Frontal cortex (tissue), 4 donors: Measurements from ENCODE around the gene POT1. TPM values are rescaled to one million over a fixed set of nuclear protein-coding genes. Genes with fewer than 3 reads are reported as not detected.

ENCODE experiments used
- DNase-seq, 2 donors: peaks; one replicate each; pipeline ENCODE4 v3.0.0; 2012; ENCODE audit warnings: low spot score in 2 of 2
- FAIRE-seq: peaks from 2 replicates; lab custom pipeline; 2012; peaks lifted over from hg19 to GRCh38; lab: Jason Lieb, UNC
- total RNA-seq: library from RNA; depleted of rRNA; stranded (reverse); fragments of >200 nt; gene quantifications from one replicate; pipeline ENCODE4 v1.2.3, GENCODE V29; 2014
- donor health status: control.
- donor health status: control.
- donor health status: control.

Gene POT1
- total RNA-seq, 1 donor from 2014 or later: 48.5 TPM

- FAIRE-seq: no peak
- no peak for DNase-seq
These were observed 15.3 kb downstream of the POT1 start for GRCh38 chr7:124914298-124914697.

- no peak for DNase-seq
- FAIRE-seq: no peak
These were observed 16.7 kb downstream of the POT1 start for GRCh38 chr7:124912972-124913371.

GRCh38 chr7:124909808-124910207 lies 19.8 kb downstream of the POT1 start:
- peak; percentile 10 for FAIRE-seq

GRCh38 chr7:124908259-124908658 lies 21.4 kb downstream of the POT1 start:
- DNase-seq (no peak), FAIRE-seq (no peak)

More at GRCh38 chr7:124909808-124910207, 19.8 kb downstream of the POT1 start:
- no peak for DNase-seq

GRCh38 chr7:124907490-124907889 lies 22.1 kb downstream of the POT1 start:
- no peak for FAIRE-seq
- DNase-seq: no peak

GRCh38 chr7:124898531-124898930 lies 31.1 kb downstream of the POT1 start:
- FAIRE-seq (no peak), DNase-seq (no peak)

GRCh38 chr7:124896001-124896400 lies 33.6 kb downstream of the POT1 start:
- no peak for FAIRE-seq
- DNase-seq: no peak

- no peak for FAIRE-seq
These were observed 36.3 kb downstream of the POT1 start for GRCh38 chr7:124893140-124893827.

GRCh38 chr7:124887247-124887646 lies 42.4 kb downstream of the POT1 start:
- FAIRE-seq (peak; percentile 23), DNase-seq (no peak)

More at GRCh38 chr7:124893140-124893827, 36.3 kb downstream of the POT1 start:
- DNase-seq: no peak

GRCh38 chr7:124881981-124882380 lies 47.6 kb downstream of the POT1 start:
- FAIRE-seq (no peak), DNase-seq (no peak)

GRCh38 chr7:124879771-124880170 lies 49.9 kb downstream of the POT1 start:
- DNase-seq (no peak), FAIRE-seq (no peak)

GRCh38 chr7:124879103-124879502 lies 50.5 kb downstream of the POT1 start:
- DNase-seq (no peak), FAIRE-seq (no peak)

GRCh38 chr7:124874644-124875163 lies 54.9 kb downstream of the POT1 start:
- DNase-seq (no peak), FAIRE-seq (no peak)

- FAIRE-seq (no peak), DNase-seq (no peak)
These were observed 71.9 kb downstream of the POT1 start for GRCh38 chr7:124857672-124858235.

GRCh38 chr7:124856299-124856888 lies 73.2 kb downstream of the POT1 start:
- DNase-seq: peak in 1 of 2 donors; percentile 8
- peak; percentile 85 for FAIRE-seq

GRCh38 chr7:124843336-124843735 lies 86.3 kb downstream of the POT1 start:
- DNase-seq: no peak
- no peak for FAIRE-seq

GRCh38 chr7:124840435-124840834 lies 89.2 kb downstream of the POT1 start:
- peak; percentile 96 for FAIRE-seq
- peak in 1 of 2 donors; percentile 10 for DNase-seq

GRCh38 chr7:124839687-124840086 lies 89.9 kb downstream of the POT1 start:
- no peak for FAIRE-seq

GRCh38 chr7:124836173-124836572 lies 93.5 kb downstream of the POT1 start:
- FAIRE-seq: no peak
- DNase-seq: no peak

More at GRCh38 chr7:124839687-124840086, 89.9 kb downstream of the POT1 start:
- DNase-seq: no peak

GRCh38 chr7:124818807-124819206 lies 110.8 kb downstream of the POT1 start:
- DNase-seq: no peak
- no peak for FAIRE-seq
